IPS-18c (cell line): ENCODE data around the gene SETD5.

Experiments used
- H3K4me3 ChIP-seq: 2 replicates; pipeline ENCODE4 v1.7.0; 2013; ENCODE audit warnings: low read depth, mild to moderate bottlenecking, low read length, moderate library complexity; ENCODE audit not compliant: insufficient read depth
- H3K9me3 ChIP-seq: one replicate; pipeline ENCODE4 v1.6.1; 2013; ENCODE audit warnings: mild to moderate bottlenecking, low read length, moderate library complexity; ENCODE audit not compliant: control insufficient read depth, insufficient read depth

The SETD5 gene

GRCh38 chr3:9514306-9514705 lies 116.9 kb downstream of the SETD5 start:
- no peaks in the 10 kb centered on the region for H3K9me3 ChIP-seq
- H3K4me3 ChIP-seq = no peak overlapping the region

- no peak overlapping the region for H3K4me3 ChIP-seq
- no peaks in the 10 kb centered on the region for H3K9me3 ChIP-seq
These were observed 117.5 kb downstream of the SETD5 start for GRCh38 chr3:9514956-9515355.

DNA sequence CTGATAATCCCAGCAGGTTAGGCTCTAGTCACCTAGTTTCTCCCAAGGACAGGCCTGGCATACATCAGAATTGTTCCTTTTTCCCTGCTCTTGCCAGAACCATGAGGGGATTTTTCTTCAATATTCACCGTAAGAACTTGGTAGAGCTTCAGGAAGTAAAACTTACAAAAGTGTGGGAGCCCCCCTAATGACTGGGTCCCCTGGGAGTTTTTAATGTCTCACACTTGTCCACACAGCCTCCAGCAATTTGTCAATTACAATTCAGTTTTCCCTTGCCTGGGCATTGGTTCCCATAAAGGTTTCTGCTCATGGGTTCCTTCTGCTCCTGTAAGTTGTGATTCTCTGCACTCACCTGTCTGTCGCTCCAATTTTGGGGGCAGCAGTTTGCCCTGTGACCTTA lies 127.7 kb downstream of the SETD5 start:
- H3K9me3 ChIP-seq = no peaks in the 10 kb centered on the region

More for the DNA sequence above, 127.7 kb downstream of the SETD5 start:
- H3K4me3 ChIP-seq = no peak overlapping the region
